IMR-90 (cell line): ENCODE results near the gene DPP10. TPM values are rescaled to one million over a fixed set of nuclear protein-coding genes. Genes with fewer than 3 reads are reported as not detected.

Source experiments
- ATAC-seq: fragments of 200-7000 bp; cut with Tn5 transposase; 2 replicates; pipeline ENCODE4 v1.9.1; 2020; ENCODE audit warnings: low read depth, mild to moderate bottlenecking, moderate library complexity
- BruUV-seq: library from RNA; stranded (reverse); fragments of 400-500 nt; replicated peaks from 2 replicates; lab custom pipeline; 2021; lab: Mats Ljungman, UMichigan
- CTCF ChIA-PET: fragments of 300-600 bp; formaldehyde crosslinking; extraction: SDS; loops from one replicate; lab custom pipeline; 2021; ENCODE audit warnings: antibody characterized with exemption; lab: Yijun Ruan, JAX
- POLR2A ChIA-PET: fragments of 300-600 bp; sonication (Branson Sonifier 250); formaldehyde crosslinking; loops from one replicate; lab custom pipeline; 2022; ENCODE audit warnings: antibody characterized with exemption; ENCODE audit not compliant: unreplicated experiment; lab: Charles Lee
- DNase-seq: peaks from one replicate; pipeline ENCODE4 v3.0.0; 2013
- H2AFZ ChIP-seq: replicated peaks from 2 replicates; pipeline ENCODE3; 2013; ENCODE audit warnings: low read length, mild to moderate bottlenecking; ENCODE audit not compliant: poor library complexity
- H2AK5ac ChIP-seq: 2 replicates; pipeline ENCODE4 v1.6.1; 2013; ENCODE audit warnings: low read depth, low read length, inconsistent platforms
- H2AK9ac ChIP-seq: replicated peaks from 2 replicates; pipeline ENCODE3; 2013; ENCODE audit warnings: mild to moderate bottlenecking, low read depth, low read length, moderate library complexity; ENCODE audit not compliant: poor library complexity
- H2BK120ac ChIP-seq: 2 replicates; pipeline ENCODE4 v1.6.1; 2013; ENCODE audit warnings: low read depth, low read length, inconsistent platforms
- H2BK15ac ChIP-seq: 3 replicates; pipeline ENCODE4 v1.6.1; 2013; ENCODE audit warnings: low read depth, low read length, inconsistent platforms
- H2BK20ac ChIP-seq: 2 replicates; pipeline ENCODE4 v1.6.1; 2013; ENCODE audit warnings: low read depth, mild to moderate bottlenecking, inconsistent platforms, low read length, moderate library complexity
- H2BK5ac ChIP-seq: 2 replicates; pipeline ENCODE4 v1.6.1; 2013; ENCODE audit warnings: mild to moderate bottlenecking, low read depth, low read length, inconsistent platforms; ENCODE audit not compliant: poor library complexity, severe bottlenecking
- H3K14ac ChIP-seq: replicated peaks from 2 replicates; pipeline ENCODE4 v1.6.1; 2013; ENCODE audit warnings: low read depth, low read length, inconsistent platforms
- H3K18ac ChIP-seq: 2 replicates; pipeline ENCODE4 v1.6.1; 2013; ENCODE audit warnings: low read depth, low read length, control low read depth
- H3K23ac ChIP-seq: 2 replicates; pipeline ENCODE4 v1.6.1; 2013; ENCODE audit warnings: low read depth, low read length, inconsistent platforms
- H3K27ac ChIP-seq: 2 replicates; pipeline ENCODE4 v1.5.1; 2013; ENCODE audit warnings: mild to moderate bottlenecking, control low read depth, low read length; ENCODE audit not compliant: insufficient read depth
- H3K27me3 ChIP-seq: 2 replicates; pipeline ENCODE4 v1.6.1; 2013; ENCODE audit warnings: low read length; ENCODE audit not compliant: control insufficient read depth, insufficient read depth
- H3K36me3 ChIP-seq: 2 replicates; pipeline ENCODE4 v1.6.1; 2013; ENCODE audit warnings: low read length, mixed read lengths; ENCODE audit not compliant: control insufficient read depth, insufficient read depth
- H3K4ac ChIP-seq: 2 replicates; pipeline ENCODE4 v1.6.1; 2013; ENCODE audit warnings: low read depth, low read length, inconsistent platforms
- H3K4me1 ChIP-seq: 2 replicates; pipeline ENCODE4 v1.6.1; 2013; ENCODE audit warnings: low read length, mixed read lengths; ENCODE audit not compliant: control insufficient read depth, insufficient read depth
- H3K4me2 ChIP-seq: 2 replicates; pipeline ENCODE4 v1.6.1; 2013; ENCODE audit warnings: low read depth, mild to moderate bottlenecking, control low read depth, low read length, moderate library complexity
- H3K4me3 ChIP-seq: 2 replicates; pipeline ENCODE4 v1.5.1; 2013; ENCODE audit warnings: low read depth, mild to moderate bottlenecking, control low read depth, low read length, moderate library complexity; ENCODE audit not compliant: insufficient read depth
- H3K56ac ChIP-seq: 2 replicates; pipeline ENCODE4 v1.6.1; 2013; ENCODE audit warnings: low read length, inconsistent platforms; ENCODE audit not compliant: insufficient read depth; ENCODE audit errors: extremely low read depth
- H3K79me1 ChIP-seq, 2 experiments: 2 replicates each; pipeline ENCODE4 v1.6.1; 2013; ENCODE audit warnings: low read length in 2 of 2, inconsistent platforms in 1 of 2, low read depth in 1 of 2
- H3K9ac ChIP-seq: 2 replicates; pipeline ENCODE4 v1.6.1; 2013; ENCODE audit warnings: low read depth, low read length, control low read depth
- H3K9me1 ChIP-seq: 2 replicates; pipeline ENCODE4 v1.6.1; 2013; ENCODE audit warnings: low read length, inconsistent platforms; ENCODE audit not compliant: insufficient read depth
- H3K9me3 ChIP-seq: 2 replicates; pipeline ENCODE4 v1.6.1; 2013; ENCODE audit warnings: low read length; ENCODE audit not compliant: control insufficient read depth, insufficient read depth
- H4K20me1 ChIP-seq: 2 replicates; pipeline ENCODE4 v1.6.1; 2013; ENCODE audit warnings: low read length, inconsistent platforms; ENCODE audit not compliant: insufficient read depth
- H4K5ac ChIP-seq: 2 replicates; pipeline ENCODE4 v1.6.1; 2013; ENCODE audit warnings: mild to moderate bottlenecking, low read depth, low read length, control low read depth
- H4K8ac ChIP-seq, 2 experiments: 2 replicates each; pipeline ENCODE4 v1.6.1; 2013; ENCODE audit warnings: low read depth in 2 of 2, low read length in 2 of 2, control low read depth in 1 of 2, inconsistent platforms in 1 of 2
- H4K91ac ChIP-seq: 2 replicates; pipeline ENCODE4 v1.6.1; 2013; ENCODE audit warnings: low read depth, low read length, inconsistent platforms; ENCODE audit not compliant: insufficient read depth
- BHLHE40 ChIP-seq: fragments of 150-350 bp; IDR thresholded peaks from 2 replicates; pipeline ENCODE4 v1.6.1; 2016; ENCODE audit warnings: mild to moderate bottlenecking, low read depth, low read length
- WGBS, 2 experiments: methylation state at CpG; one replicate each; pipeline versions ENCODE4 v1.1.5 to v1.1.7; 2013; ENCODE audit warnings: missing lambda C conversion rate in 2 of 2; ENCODE audit not compliant: insufficient read length in 1 of 2; ENCODE audit errors: extremely low coverage in 2 of 2; 5-methylcytosine and 5-hydroxymethylcytosine counted together
- dilution Hi-C: fragments of 300-500 bp; cut with HindIII; formaldehyde crosslinking; loops from one replicate; pipeline ENCODE4 v1.14.3; 2018; ENCODE audit warnings: low sequenced_read_pairs; ENCODE audit not compliant: unreplicated experiment
- in situ Hi-C: fragments of 300-500 bp; cut with MboI; formaldehyde crosslinking; loops from 3 replicates; pipeline ENCODE4 v1.14.3; 2019; ENCODE audit warnings: low sequenced_read_pairs, inconsistent platforms, mixed read lengths
- intact Hi-C: fragments of 100-400 bp; cut with micrococcal nuclease; formaldehyde crosslinking; loops from 2 replicates; pipeline ENCODE4 v1.10.0; 2022
- polyA plus RNA-seq, 3 experiments: library from polyadenylated mRNA; depleted of rRNA; stranded (reverse); fragments of >200 nt; gene quantifications; 2 replicates each; pipeline ENCODE4 v1.2.3, GENCODE V29; 2012; ENCODE audit warnings: low replicate concordance in 1 of 3
- total RNA-seq: library from RNA; depleted of rRNA; stranded (reverse); fragments of >200 nt; gene quantifications from 2 replicates; pipeline ENCODE4 v1.2.3, GENCODE V29; 2012

Gene DPP10
- total and polyA plus RNA-seq, 2 of the 4 experiments (the other 2 are of a cell fraction), result not detected

DNA sequence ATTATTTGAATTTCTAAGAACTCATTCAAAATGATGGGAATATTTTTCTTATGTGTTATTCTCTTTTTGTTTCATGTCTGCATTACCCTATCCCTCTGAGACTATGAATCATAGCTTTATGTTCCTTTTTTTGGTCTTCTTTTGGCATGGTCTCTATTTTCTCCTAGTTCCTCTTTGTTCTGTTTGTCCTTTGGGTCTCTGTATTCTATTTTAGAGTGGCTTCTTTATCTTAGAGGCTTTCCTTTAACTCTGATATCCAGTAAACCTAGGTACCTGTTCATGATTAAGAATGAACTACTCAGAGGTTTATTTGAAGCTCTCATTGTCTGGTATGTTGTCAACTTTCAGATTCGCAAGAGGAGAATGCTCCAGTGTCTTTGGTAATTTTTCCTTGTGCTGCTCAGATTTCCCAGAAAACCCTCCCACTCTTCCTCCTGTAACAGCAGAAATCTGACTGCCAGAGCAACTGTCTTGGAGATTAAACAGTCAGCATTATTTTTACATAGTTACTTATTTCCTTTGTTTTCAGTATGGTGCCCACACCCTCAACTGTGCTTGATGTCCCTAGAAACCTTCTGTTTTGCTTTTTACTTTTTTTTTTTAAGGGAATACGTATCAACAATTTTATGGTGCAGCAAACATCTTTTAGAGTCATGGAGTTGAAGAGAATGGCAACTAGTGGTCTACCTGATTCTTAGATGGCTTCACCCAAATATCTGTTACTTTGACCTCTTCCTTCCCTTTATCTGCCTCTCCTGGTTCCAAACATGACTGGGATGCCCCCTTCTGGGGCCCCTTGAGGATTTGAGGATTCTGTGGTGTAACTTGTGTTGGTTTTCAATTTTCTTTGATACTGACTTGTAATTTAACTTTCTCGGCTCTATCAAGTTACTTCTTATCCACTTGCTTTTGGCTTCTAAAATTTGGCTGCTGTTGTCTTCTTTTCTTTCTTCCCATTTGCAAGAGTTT, 92.0 kb downstream of the DPP10 start:
- Histone ChIP-seq H2AFZ (no peak overlapping the region), H3K4me2 (no peak overlapping the region), H3K27ac (no peak overlapping the region), H3K27me3 (no peaks in the 10 kb centered on the region), H2BK5ac (no peak overlapping the region), H3K9me1 (no peaks in the 10 kb centered on the region), H3K18ac (no peak overlapping the region), H2BK120ac (no peak overlapping the region), H2BK20ac (no peak overlapping the region), H3K9ac (no peak overlapping the region), H2AK5ac (no peak overlapping the region), H3K4me3 (no peak overlapping the region), H4K5ac (no peak overlapping the region), H3K56ac (no peak overlapping the region), H3K79me1 (no peaks in the 10 kb centered on the region), H4K20me1 (no peaks in the 10 kb centered on the region), H3K23ac (no peak overlapping the region), H2AK9ac (no peak overlapping the region), H2BK15ac (no peak overlapping the region), H3K4me1 (no peaks in the 10 kb centered on the region), H3K14ac (no peak overlapping the region), H4K8ac (no peak overlapping the region), H3K9me3 (no peaks in the 10 kb centered on the region), H3K4ac (no peak overlapping the region), H4K91ac (no peak overlapping the region), H3K36me3 (no peaks in the 10 kb centered on the region)
- in situ Hi-C loops (no loop called here), intact Hi-C loops (no loop called here), dilution Hi-C loops (no loop called here)
- ChIA-PET CTCF (no interaction called here), POLR2A (no interaction called here)
- TF ChIP-seq BHLHE40, result no peak
- ATAC-seq, result no peak
- DNase-seq, result no peak
- WGBS, 2 experiments, result no CpG with 5 or more reads among the region's 3 CpGs
- BruUV-seq, result no TSS peak
